ENCODE measurements around the gene ARFGEF3.

ARFGEF3 gene

DNA sequence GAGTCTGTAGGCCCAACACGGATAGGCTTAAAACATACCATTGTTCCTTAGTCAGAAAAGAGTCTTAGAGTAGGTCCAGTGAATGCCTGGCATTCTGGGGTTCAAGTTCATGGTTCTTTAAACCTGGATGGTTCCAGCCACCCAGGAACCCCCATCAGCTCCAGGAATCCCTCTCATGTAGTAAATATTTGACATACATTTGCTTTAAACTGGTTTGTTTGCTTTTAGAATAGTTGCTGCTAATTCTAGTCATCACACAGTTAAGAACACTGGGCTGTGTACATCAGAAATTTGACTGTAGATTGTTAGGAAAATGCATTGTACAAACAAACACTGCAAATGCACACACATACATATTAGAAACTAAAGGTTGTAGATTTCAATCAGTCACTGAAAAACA lies 87.1 kb downstream of the ARFGEF3 start:
- no peak for DNase-seq
- no peak for TF ChIP-seq GATA1 (IDR thresholded peaks at IDR 0.05; ENCODE audit: low read depth, low read length)
- TF ChIP-seq POLR2A (IDR thresholded peaks at IDR 0.05; ENCODE audit: low read length) = no peak

DNA sequence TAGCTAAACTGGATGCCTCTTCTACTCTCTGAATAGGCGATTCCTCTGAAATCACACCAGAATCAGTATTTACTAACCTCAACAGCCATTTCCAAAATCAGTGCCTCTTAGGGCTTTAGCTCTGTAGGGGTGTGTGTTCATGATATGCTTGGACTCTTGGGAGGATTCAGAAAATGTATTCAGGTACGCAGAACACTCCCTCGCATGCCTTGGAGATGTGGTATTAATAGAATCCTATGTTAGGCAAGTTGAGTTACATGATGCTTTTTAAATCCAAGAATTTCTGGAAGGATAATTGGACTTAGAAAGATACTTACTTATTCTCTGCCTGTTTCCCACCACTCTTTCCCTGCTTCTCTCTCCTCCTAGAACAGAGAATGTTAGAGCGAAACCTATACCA lies 88.3 kb downstream of the ARFGEF3 start:
- no peak for DNase-seq
- TF ChIP-seq GATA1 (IDR thresholded peaks at IDR 0.05; ENCODE audit: low read depth, low read length) (no peak), POLR2A (IDR thresholded peaks at IDR 0.05; ENCODE audit: low read length) (no peak)

DNA sequence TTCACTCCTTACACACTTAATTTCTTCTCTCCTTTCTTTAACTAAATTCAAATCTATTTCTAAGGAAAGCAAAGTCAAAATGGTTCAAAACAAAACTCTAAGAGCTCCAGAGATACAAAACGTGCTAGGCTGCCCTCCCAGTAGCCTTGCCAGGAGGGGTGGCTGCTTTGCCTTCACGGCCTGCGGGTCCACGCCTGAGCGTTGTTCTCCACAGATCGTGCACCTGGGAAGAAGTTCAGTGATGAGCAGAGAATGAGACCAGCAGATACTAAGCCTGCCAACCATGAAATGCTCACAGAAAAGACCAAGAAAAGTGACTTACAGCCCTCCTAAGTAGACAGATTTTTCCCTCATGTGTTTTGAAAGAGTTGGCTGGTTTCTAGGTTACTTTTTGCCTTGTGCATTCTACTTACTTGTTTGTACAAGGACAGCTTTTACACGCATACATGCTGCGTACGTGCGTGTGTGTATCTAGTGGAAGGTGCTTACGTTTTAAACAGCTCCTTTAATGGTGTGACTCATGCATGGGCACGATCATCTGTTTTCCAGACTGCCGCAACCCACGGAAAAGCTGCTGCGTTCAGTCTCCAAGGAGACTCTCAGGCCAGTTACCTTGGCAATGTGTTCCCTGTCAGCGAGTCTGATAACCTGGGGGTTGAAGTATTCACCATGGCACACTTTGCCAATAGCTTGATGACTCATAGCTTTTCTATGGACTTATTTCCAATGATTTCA lies 88.9 kb downstream of the ARFGEF3 start:
- no peak for DNase-seq
- no peak for TF ChIP-seq POLR2A (IDR thresholded peaks at IDR 0.05; ENCODE audit: low read length)
- no peak for TF ChIP-seq GATA1 (IDR thresholded peaks at IDR 0.05; ENCODE audit: low read depth, low read length)

DNA sequence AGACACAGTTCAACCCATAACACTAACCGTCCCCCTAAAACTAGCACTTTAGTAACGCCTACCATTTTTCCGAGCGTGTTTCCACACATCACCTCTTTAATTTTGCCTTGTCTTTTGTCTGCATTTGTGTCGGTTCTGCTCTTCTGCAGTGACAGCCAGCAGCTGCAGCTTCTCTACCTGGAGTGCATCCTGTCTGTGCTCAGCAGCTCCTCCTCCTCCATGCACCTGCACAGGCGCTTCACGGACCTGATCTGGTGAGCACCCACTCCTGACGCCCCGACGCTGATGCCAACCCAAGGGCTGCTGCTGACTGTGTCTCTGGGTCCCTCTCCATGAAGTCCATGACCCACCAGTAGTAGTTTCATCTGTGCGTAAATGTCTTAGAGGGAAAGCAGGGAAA lies 92.0 kb downstream of the ARFGEF3 start:
- TF ChIP-seq POLR2A (IDR thresholded peaks at IDR 0.05; ENCODE audit: low read length) (no peak), GATA1 (IDR thresholded peaks at IDR 0.05; ENCODE audit: low read depth, low read length) (no peak)
- no peak for DNase-seq

DNA sequence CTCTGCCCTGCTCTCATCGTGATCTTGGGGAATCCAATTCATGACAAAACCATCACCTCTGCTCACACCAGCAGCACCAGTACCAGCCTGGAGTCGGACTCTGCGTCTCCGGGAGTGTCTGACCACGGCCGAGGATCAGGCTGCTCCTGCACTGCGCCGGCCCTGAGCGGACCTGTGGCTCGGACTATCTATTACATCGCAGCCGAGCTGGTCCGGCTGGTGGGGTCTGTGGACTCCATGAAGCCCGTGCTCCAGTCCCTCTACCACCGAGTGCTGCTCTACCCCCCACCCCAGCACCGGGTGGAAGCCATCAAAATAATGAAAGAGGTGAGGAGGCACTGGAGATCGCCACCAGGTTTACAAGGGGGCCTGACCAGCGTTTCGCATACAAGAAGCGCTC lies 93.7 kb downstream of the ARFGEF3 start:
- TF ChIP-seq GATA1 (IDR thresholded peaks at IDR 0.05; ENCODE audit: low read depth, low read length) (no peak), POLR2A (IDR thresholded peaks at IDR 0.05; ENCODE audit: low read length) (no peak)

GRCh38 chr6:138257638-138258040 lies 95.9 kb downstream of the ARFGEF3 start:
- TF ChIP-seq POLR2A (IDR thresholded peaks at IDR 0.05; ENCODE audit: low read length) (no peak), GATA1 (IDR thresholded peaks at IDR 0.05; ENCODE audit: low read depth, low read length) (no peak)
- no peak for DNase-seq

More for the DNA sequence above, 93.7 kb downstream of the ARFGEF3 start:
- DNase-seq = no peak

DNA sequence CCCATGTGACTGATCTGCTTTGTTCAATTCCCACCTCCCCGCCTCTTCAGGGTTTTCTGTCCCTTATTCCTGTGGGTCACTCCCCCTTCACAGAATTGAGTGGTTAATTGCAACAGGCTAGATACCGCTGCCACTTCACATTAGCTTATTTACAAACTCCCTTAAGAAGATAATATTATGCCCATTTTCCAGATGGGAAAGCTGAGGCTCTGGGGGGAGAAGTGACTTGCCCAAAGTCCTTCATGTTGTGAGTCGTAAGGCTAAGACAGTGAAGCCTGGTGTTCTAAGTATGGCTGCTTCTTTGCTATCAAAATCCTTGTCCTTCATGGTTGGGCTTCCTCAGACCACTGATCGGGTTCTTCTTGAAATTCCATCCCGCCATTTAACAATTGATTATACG lies 96.5 kb downstream of the ARFGEF3 start:
- TF ChIP-seq GATA1 (IDR thresholded peaks at IDR 0.05; ENCODE audit: low read depth, low read length) (no peak), POLR2A (IDR thresholded peaks at IDR 0.05; ENCODE audit: low read length) (no peak)
- DNase-seq = no peak

GRCh38 chr6:138258991-138259390 lies 97.3 kb downstream of the ARFGEF3 start:
- no peak for DNase-seq
- TF ChIP-seq GATA1 (IDR thresholded peaks at IDR 0.05; ENCODE audit: low read depth, low read length) (no peak), POLR2A (IDR thresholded peaks at IDR 0.05; ENCODE audit: low read length) (no peak)

DNA sequence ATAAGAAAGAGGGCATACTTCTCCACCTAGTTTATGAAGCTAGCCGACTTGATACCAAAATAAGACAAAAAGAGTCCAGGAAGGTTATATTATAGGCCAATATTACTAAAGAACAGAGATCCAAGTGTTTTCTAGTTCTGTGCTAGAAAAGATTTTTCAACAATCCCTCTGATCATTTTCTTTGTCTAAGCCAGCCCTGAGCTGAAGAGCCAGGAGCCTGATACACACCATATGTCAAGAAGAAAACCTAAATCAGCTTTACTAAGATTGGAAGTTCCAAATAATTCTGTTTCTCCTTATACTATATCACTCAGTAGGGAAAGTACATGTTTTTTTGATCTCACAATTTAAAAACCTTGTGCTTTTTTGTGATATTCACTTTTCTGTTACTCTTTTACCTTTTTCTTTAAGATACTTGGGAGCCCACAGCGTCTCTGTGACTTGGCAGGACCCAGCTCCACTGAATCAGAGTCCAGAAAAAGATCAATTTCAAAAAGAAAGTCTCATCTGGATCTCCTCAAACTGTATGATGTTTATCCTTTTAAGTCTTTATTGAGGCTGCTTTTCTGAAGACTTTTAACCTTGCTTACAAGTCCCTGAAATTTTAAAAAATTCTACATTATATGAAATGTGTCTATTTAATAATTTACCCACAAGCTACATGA lies 99.5 kb downstream of the ARFGEF3 start:
- DNase-seq = no peak
- no peak for TF ChIP-seq GATA1 (IDR thresholded peaks at IDR 0.05; ENCODE audit: low read depth, low read length)
- TF ChIP-seq POLR2A (IDR thresholded peaks at IDR 0.05; ENCODE audit: low read length) = no peak

- TF ChIP-seq POLR2A (IDR thresholded peaks at IDR 0.05; ENCODE audit: low read length) = no peak
- TF ChIP-seq GATA1 (IDR thresholded peaks at IDR 0.05; ENCODE audit: low read depth, low read length) = no peak
- DNase-seq = no peak
Measured at GRCh38 chr6:138263963-138264362, 102.2 kb downstream of the ARFGEF3 start.

DNA sequence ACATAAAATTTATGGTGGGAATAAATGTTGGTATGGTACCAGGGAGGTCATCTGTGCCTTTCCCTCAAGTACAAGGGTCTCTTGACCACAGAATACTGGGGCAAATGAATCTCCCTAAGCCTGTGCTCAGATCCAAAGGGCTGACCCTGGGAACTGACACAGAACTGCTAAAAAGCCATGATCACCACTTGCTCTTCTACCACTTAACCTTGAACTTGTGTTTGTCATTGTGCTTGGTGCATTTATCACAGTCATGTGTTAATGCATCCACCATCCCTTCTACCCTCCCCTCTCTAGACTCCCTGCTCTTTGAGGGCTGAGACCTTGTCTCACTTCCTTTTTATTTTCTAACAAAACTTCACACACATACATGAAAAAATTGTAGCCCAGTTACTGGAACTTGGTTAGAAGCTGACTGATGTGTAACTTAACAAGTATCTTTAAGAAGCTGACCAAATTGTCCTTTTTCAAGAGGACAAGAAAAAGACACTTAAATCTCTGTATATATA lies 102.7 kb downstream of the ARFGEF3 start:
- DNase-seq = no peak
- TF ChIP-seq POLR2A (IDR thresholded peaks at IDR 0.05; ENCODE audit: low read length) = no peak
- no peak for TF ChIP-seq GATA1 (IDR thresholded peaks at IDR 0.05; ENCODE audit: low read depth, low read length)

- TF ChIP-seq GATA1 (IDR thresholded peaks at IDR 0.05; ENCODE audit: low read depth, low read length) (no peak), POLR2A (IDR thresholded peaks at IDR 0.05; ENCODE audit: low read length) (no peak)
- DNase-seq = no peak
Measured at GRCh38 chr6:138266095-138266494, 104.4 kb downstream of the ARFGEF3 start.

DNA sequence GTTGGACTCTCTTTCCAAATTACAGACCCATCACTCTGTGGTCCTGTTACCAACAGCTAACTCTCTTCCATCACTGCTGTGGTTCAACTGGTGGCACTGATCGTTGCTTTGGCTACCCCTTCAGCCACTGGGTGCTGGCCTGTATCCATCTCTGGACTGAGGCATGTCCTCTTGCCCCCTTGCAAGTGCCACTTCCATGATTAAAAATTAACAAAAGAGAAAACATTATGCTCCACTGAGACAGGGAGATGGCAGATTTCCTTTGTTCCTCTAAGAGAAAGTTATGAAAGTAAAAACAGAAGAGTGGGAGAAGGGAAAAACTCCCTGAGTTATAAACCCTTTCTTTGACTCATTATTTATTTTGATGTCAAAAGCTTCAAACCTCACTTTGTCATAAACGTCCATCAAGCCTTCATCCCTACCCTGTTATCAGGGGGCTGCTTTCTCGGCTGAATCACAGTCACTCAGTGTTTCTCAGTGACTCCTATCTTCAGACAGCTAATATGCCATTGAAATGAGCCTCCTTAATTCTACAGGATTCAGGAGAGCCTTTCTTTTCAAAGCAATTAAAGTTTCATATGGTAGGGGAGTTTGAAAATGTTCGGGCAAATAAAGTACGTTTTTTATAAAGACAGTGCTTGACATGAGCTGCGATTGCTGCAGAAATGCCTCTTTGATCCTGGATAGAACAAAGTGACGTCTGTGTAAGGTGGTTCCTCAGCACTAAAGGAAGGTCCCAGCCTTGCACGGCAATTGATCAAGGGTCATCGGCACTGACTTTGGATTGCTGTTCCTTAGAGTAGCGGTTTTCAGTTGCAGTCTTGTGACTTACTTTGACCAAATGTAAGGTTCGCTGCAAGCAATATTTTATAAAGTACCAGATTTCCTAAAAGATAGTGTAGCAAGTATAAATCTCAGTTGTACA lies 106.5 kb downstream of the ARFGEF3 start:
- no peak for TF ChIP-seq GATA1 (IDR thresholded peaks at IDR 0.05; ENCODE audit: low read depth, low read length)
- no peak for TF ChIP-seq POLR2A (IDR thresholded peaks at IDR 0.05; ENCODE audit: low read length)
- no peak for DNase-seq

GRCh38 chr6:138271451-138271850 lies 109.7 kb downstream of the ARFGEF3 start:
- no peak for TF ChIP-seq POLR2A (IDR thresholded peaks at IDR 0.05; ENCODE audit: low read length)
- TF ChIP-seq GATA1 (IDR thresholded peaks at IDR 0.05; ENCODE audit: low read depth, low read length) = no peak
- DNase-seq = no peak
